RWPE2 (cell line): ENCODE results near the gene EHBP1.

Experiments used
- ATAC-seq: fragments of 200-7000 bp; cut with Tn5 transposase; 3 replicates; pipeline ENCODE4 v1.9.1; 2021; ENCODE audit warnings: low read depth
- DNase-seq: peaks from one replicate; pipeline ENCODE4 v3.0.0-alpha.2; 2020; ENCODE audit warnings: low spot score
- H3K27ac ChIP-seq: fragments of 450-650 bp; 2 replicates; pipeline ENCODE4 v1.5.1; 2017; ENCODE audit warnings: mild to moderate bottlenecking; ENCODE audit not compliant: poor library complexity, severe bottlenecking
- H3K27me3 ChIP-seq: fragments of 250-450 bp; sonication (Bioruptor Pico); 2 replicates; pipeline ENCODE4 v1.5.1; 2021; ENCODE audit warnings: mild to moderate bottlenecking, moderate library complexity; ENCODE audit not compliant: insufficient read depth, poor library complexity, severe bottlenecking
- H3K36me3 ChIP-seq: fragments of 250-450 bp; sonication (Bioruptor Pico); 2 replicates; pipeline ENCODE4 v1.5.1; 2020; ENCODE audit warnings: low read depth, mild to moderate bottlenecking, moderate library complexity
- H3K4me1 ChIP-seq: fragments of 250-450 bp; sonication (Bioruptor Pico); 2 replicates; pipeline ENCODE4 v1.5.1; 2021; ENCODE audit warnings: mild to moderate bottlenecking, moderate library complexity; ENCODE audit not compliant: insufficient read depth, poor library complexity, severe bottlenecking
- H3K4me3 ChIP-seq: fragments of 250-450 bp; sonication (Bioruptor Pico); 2 replicates; pipeline ENCODE4 v1.5.1; 2021; ENCODE audit warnings: mild to moderate bottlenecking, moderate library complexity; ENCODE audit not compliant: severe bottlenecking
- H3K9me3 ChIP-seq: fragments of 250-450 bp; sonication (Bioruptor Pico); 2 replicates; pipeline ENCODE4 v1.5.1; 2021; ENCODE audit warnings: mild to moderate bottlenecking, moderate library complexity; ENCODE audit not compliant: severe bottlenecking
- TF ChIP-seq, protein P1 (sequence below): fragments of 450-650 bp; IDR thresholded peaks from one replicate; pipeline ENCODE4 v1.5.1; 2017; ENCODE audit warnings: mild to moderate bottlenecking, moderate library complexity; ENCODE audit not compliant: poor library complexity, severe bottlenecking

EHBP1 gene

DNA sequence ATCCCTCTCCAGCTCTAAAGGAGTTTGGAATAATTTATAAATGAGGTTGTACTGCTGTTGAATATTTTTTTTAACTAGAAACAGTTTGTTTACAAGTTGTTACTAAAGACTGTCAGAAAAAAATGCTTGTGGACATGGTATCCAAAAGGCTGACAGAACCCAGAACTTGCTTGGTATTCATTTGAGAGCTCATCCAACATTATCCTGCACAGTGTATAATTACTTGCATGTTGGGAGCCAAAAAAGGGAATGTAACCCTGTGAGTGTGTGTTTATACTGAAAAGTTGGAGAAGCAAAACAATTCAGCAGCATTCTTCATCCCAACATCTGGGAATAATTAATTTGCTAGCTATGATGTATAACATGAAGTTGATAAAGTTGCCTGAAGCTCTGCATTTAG is 42.1 kb upstream of the EHBP1 start:
- peaks cover 42% of the 10 kb centered on the region for H3K4me1 ChIP-seq
- H3K36me3 ChIP-seq, result no peaks in the 10 kb centered on the region
- no peaks in the 10 kb centered on the region for H3K27me3 ChIP-seq
- H3K27ac ChIP-seq, result peak overlapping the region; percentile 71
- DNase-seq (no peak), ATAC-seq (no peak)
- TF ChIP-seq, protein P1, sequence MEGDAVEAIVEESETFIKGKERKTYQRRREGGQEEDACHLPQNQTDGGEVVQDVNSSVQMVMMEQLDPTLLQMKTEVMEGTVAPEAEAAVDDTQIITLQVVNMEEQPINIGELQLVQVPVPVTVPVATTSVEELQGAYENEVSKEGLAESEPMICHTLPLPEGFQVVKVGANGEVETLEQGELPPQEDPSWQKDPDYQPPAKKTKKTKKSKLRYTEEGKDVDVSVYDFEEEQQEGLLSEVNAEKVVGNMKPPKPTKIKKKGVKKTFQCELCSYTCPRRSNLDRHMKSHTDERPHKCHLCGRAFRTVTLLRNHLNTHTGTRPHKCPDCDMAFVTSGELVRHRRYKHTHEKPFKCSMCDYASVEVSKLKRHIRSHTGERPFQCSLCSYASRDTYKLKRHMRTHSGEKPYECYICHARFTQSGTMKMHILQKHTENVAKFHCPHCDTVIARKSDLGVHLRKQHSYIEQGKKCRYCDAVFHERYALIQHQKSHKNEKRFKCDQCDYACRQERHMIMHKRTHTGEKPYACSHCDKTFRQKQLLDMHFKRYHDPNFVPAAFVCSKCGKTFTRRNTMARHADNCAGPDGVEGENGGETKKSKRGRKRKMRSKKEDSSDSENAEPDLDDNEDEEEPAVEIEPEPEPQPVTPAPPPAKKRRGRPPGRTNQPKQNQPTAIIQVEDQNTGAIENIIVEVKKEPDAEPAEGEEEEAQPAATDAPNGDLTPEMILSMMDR, result no peak
- H3K4me3 ChIP-seq, result no peak overlapping the region
- H3K9me3 ChIP-seq, result no peaks in the 10 kb centered on the region

DNA sequence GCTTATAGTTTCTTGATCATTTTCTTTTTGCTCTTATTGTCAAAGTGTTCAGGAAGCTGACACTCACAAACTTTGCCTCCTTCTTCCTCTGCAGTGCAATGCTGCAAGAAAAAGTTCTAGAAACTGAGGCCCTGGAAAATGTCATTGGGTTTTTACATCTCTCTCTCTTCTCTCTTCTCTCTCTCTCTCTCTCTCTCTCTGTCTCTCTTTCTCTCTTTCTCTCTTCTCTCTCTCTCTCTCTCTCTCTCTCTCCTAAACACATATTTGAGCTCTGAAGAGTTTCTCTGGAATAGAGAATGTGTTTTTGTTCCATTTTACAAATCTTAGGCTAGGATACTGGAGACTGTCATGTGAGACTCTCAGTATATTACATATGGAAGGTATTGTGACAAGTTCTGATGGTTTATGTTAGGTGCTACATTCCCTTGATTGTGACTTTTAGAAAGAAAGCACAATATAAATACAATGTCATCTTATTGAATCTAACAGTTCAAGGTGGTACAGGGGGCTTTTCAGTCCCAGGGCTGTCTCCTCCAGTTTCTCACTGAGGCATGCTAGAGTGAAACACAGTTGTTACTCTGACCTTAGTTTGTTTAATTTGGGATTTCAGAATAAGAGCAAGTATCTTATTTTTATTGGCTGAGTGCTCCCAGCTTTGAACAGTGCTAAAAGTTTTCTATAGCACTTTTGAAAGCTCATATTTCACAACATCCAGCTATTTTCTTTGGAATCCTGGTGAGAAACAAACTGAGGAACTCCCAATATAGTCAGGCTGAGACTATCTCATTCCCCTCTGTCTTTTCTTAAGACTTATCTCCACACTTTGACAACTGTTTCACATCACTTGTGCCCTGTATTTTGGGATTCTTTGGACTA is 41.4 kb upstream of the EHBP1 start:
- ATAC-seq, result peak; percentile 25
- H3K4me1 ChIP-seq, result peaks cover 42% of the 10 kb centered on the region

DNA sequence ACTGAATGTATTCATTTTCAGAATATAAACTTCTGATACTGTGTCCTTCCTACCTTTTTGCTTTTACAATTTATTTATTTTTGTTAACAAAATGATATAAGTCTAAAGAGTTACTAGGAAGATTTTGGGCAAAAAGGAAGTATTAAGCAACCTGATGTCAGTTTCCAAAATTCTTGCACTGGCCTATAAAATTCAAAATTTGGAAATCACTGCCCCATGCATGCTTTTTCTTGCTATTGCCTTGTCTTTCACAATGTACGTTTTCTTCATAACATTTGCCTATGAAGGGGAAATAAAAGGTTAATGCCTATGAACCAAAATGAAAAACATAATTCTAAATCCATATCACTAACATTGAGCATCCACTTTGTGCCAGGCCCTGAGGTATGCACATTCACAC is 40.1 kb upstream of the EHBP1 start:
- ATAC-seq (no peak), DNase-seq (no peak)
- peaks cover 29% of the 10 kb centered on the region for H3K4me1 ChIP-seq
- peak overlapping the region; percentile 71 for H3K27ac ChIP-seq
- H3K4me3 ChIP-seq, result no peak overlapping the region
- no peaks in the 10 kb centered on the region for H3K9me3 ChIP-seq
- TF ChIP-seq, protein P1, result no peak
- no peaks in the 10 kb centered on the region for H3K36me3 ChIP-seq
- H3K27me3 ChIP-seq, result no peaks in the 10 kb centered on the region

More for the DNA sequence above, 41.4 kb upstream of the EHBP1 start:
- TF ChIP-seq, protein P1, result no peak
- H3K9me3 ChIP-seq, result no peaks in the 10 kb centered on the region
- no peak for DNase-seq
- no peaks in the 10 kb centered on the region for H3K27me3 ChIP-seq
- peak overlapping the region; percentile 71 for H3K27ac ChIP-seq
- no peaks in the 10 kb centered on the region for H3K36me3 ChIP-seq
- H3K4me3 ChIP-seq, result no peak overlapping the region

DNA sequence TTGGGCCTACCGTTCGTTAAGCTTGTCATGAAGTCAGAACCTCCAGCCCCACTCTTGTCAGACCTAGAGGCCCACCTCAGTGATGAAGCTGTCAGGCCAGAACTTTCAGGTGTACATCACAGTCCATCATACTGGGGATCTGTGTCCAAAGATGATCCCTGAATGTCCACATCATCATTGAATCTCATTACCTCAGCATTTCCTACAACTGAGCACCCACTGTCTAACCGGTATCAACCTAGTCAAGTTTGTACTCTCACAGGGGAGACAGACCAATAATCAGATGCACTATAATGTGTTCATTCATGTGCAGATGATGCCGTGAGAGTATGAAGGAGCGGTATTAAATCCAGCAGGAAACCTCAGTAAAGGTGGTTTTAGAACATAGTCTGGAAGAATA is 36.3 kb upstream of the EHBP1 start:
- ATAC-seq (no peak), DNase-seq (no peak)
- no peaks in the 10 kb centered on the region for H3K27me3 ChIP-seq
- H3K9me3 ChIP-seq, result no peaks in the 10 kb centered on the region
- H3K4me3 ChIP-seq, result no peak overlapping the region
- peaks cover 16% of the 10 kb centered on the region for H3K4me1 ChIP-seq
- no peaks in the 10 kb centered on the region for H3K36me3 ChIP-seq
- TF ChIP-seq, protein P1, result no peak
- no peak overlapping the region for H3K27ac ChIP-seq

DNA sequence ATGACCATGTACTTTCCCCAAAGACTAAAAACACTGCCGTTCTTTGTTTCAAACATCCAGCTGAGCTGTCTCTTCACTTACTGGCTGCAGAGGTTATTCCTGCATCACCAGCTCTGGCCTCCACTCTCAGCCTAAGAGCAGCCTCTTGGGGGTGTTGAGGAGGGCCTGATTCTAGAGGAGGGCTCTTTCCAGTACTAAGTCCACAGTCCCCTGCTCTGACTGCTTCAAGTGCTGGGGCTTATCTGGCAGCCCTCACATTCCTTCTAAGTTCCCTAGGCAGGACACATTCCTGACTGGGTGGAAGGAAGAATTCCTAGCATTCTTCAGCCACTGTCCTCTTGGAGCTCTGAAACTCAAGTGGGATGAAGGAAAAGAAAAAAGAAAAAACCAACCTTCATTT is 32.9 kb upstream of the EHBP1 start:
- ATAC-seq (peak; percentile 67), DNase-seq (no peak)
- Histone ChIP-seq H3K4me1 (peaks cover 7% of the 10 kb centered on the region), H3K27ac (no peak overlapping the region), H3K4me3 (no peak overlapping the region), H3K27me3 (no peaks in the 10 kb centered on the region), H3K36me3 (no peaks in the 10 kb centered on the region), H3K9me3 (no peaks in the 10 kb centered on the region)
- TF ChIP-seq, protein P1, result no peak
